ENCODE data around the gene PLCH2.

Gene PLCH2

GRCh38 chr1:2517966-2518365 is 41.9 kb downstream of the PLCH2 start:
- DNase-seq: no peak

- no peak for DNase-seq
Observed at GRCh38 chr1:2518528-2518927, 42.4 kb downstream of the PLCH2 start.

- no peak for DNase-seq
Observed at GRCh38 chr1:2519029-2519685, 43.1 kb downstream of the PLCH2 start.

GRCh38 chr1:2519729-2520128 is 43.6 kb downstream of the PLCH2 start:
- DNase-seq: no peak

GRCh38 chr1:2520206-2520605 is 44.1 kb downstream of the PLCH2 start:
- no peak for DNase-seq

- DNase-seq: no peak
Observed at GRCh38 chr1:2520806-2521205, 44.7 kb downstream of the PLCH2 start.

- no peak for DNase-seq
Observed at GRCh38 chr1:2522230-2522629, 46.1 kb downstream of the PLCH2 start.

GRCh38 chr1:2523191-2523890 is 47.3 kb downstream of the PLCH2 start:
- DNase-seq: no peak

GRCh38 chr1:2523891-2524609 is 48.0 kb downstream of the PLCH2 start:
- no peak for DNase-seq

- DNase-seq: no peak
Observed at GRCh38 chr1:2525572-2525919, 49.5 kb downstream of the PLCH2 start.

GRCh38 chr1:2525920-2526823 is 50.1 kb downstream of the PLCH2 start, which contains the start of gene PANK4:
TSS of gene PANK4 (minus strand) at chr1:2526596. CDS start at chr1:2526587, 9 bp downstream.
- DNase-seq: peak; percentile 95

GRCh38 chr1:2526824-2527555 is 50.9 kb downstream of the PLCH2 start:
- DNase-seq: no peak

- no peak for DNase-seq
Observed at GRCh38 chr1:2527556-2527860, 51.4 kb downstream of the PLCH2 start.

- no peak for DNase-seq
Observed at GRCh38 chr1:2528016-2528415, 51.9 kb downstream of the PLCH2 start.

GRCh38 chr1:2528611-2528965 is 52.5 kb downstream of the PLCH2 start:
- DNase-seq: no peak

- DNase-seq: no peak
Observed at GRCh38 chr1:2528966-2529783, 53.1 kb downstream of the PLCH2 start.

- DNase-seq: peak; percentile 58
Observed at GRCh38 chr1:2529784-2530512, 53.9 kb downstream of the PLCH2 start, which contains the start of gene HES5. TSS of gene HES5 (minus strand) at chr1:2530263. CDS start at chr1:2530164, 99 bp downstream.

- DNase-seq: peak; percentile 83
Observed at GRCh38 chr1:2530513-2531361, 54.6 kb downstream of the PLCH2 start.

- DNase-seq: no peak
Observed at GRCh38 chr1:2532485-2533160, 56.5 kb downstream of the PLCH2 start.
